Stomach (tissue), 9 donors: Measurements from ENCODE around the gene ATIC. TPM values are rescaled to one million over a fixed set of nuclear protein-coding genes. Genes with fewer than 3 reads are reported as not detected.

Source experiments
- DNase-seq, 2 donors: peaks; one replicate each; pipeline versions ENCODE4 v3.0.0 to v3.0.0-alpha.2; 2013 to 2019
- H3K27ac ChIP-seq, 5 donors: fragments of 200-600 bp in 4 of 5; sonication (generic) in 4 of 5; one replicate each; pipeline ENCODE4 v1.5.1; 2013 to 2019; ENCODE audit warnings: mild to moderate bottlenecking in 1 of 5, moderate library complexity in 1 of 5
- H3K27me3 ChIP-seq, 3 donors: fragments of 200-600 bp; sonication (generic); one replicate each; pipeline ENCODE4 v1.5.1; 2017 to 2019; ENCODE audit warnings: mixed run types in 1 of 3
- H3K36me3 ChIP-seq, 4 donors: fragments of 200-600 bp; sonication (generic); 1 replicate in 3 of 4; 2 replicates in 1 of 4; pipeline ENCODE4 v1.5.1; 2016 to 2019
- H3K4me1 ChIP-seq, 4 donors: fragments of 200-600 bp; sonication (generic); one replicate each; pipeline ENCODE4 v1.5.1; 2016 to 2019
- H3K4me3 ChIP-seq, 4 donors: fragments of 200-600 bp; sonication (generic) in 3 of 4; one replicate each; pipeline ENCODE4 v1.5.1; 2016 to 2019; ENCODE audit warnings: mild to moderate bottlenecking in 1 of 4
- H3K9me3 ChIP-seq, 4 donors: fragments of 200-600 bp; sonication (generic); one replicate each; pipeline ENCODE4 v1.5.1; 2016 to 2019
- EP300 ChIP-seq: sonication (generic); formaldehyde crosslinking; IDR thresholded peaks from one replicate; pipeline ENCODE4 v1.6.1; 2017; ENCODE audit warnings: antibody characterized with exemption
- POLR2A ChIP-seq, 4 donors: fragments of 450-650 bp; IDR thresholded peaks; one replicate each; pipeline ENCODE4 v1.6.1; 2016; ENCODE audit warnings: antibody characterized with exemption in 4 of 4, control low read depth in 2 of 4, mild to moderate bottlenecking in 1 of 4, moderate library complexity in 1 of 4
- POLR2AphosphoS5 ChIP-seq, 3 donors: sonication (generic); formaldehyde crosslinking; IDR thresholded peaks; one replicate each; pipeline ENCODE4 v1.6.1; 2016; ENCODE audit warnings: antibody characterized with exemption in 3 of 3
- WGBS, 5 donors: extraction: QIAGEN DNeasy Blood & Tissue Kit in 3 of 5; methylation state at CpG; one replicate each; pipeline versions ENCODE4 v1.1.5 to v1.1.7; 2013 to 2018; 5-methylcytosine and 5-hydroxymethylcytosine counted together
- intact Hi-C: fragments of 100-400 bp; cut with DNase I; formaldehyde crosslinking; loops from one replicate; pipeline ENCODE4 v1.15.1; 2023; ENCODE audit warnings: low total_unique reads
- polyA plus RNA-seq, 3 donors: library from polyadenylated mRNA; stranded (reverse); fragments of 200-250 nt; gene quantifications; one replicate each; pipeline ENCODE4 v1.2.3, GENCODE V29; 2013
- total RNA-seq, 5 donors: library from RNA; depleted of rRNA; stranded (reverse); fragments of >200 nt; gene quantifications; one replicate each; pipeline versions ENCODE4 v1.1.0 to v1.2.3, GENCODE V29; 2014 to 2016
- TF ChIP-seq, protein P1 (sequence below), 7 experiments: fragments of 450-650 bp in 4 of 7; fragments of 200-600 bp in 3 of 7; sonication (generic) in 3 of 7; IDR thresholded peaks; one replicate each; pipeline ENCODE4 v1.5.1; 2016 to 2019; ENCODE audit warnings: antibody characterized with exemption in 7 of 7, control low read depth in 2 of 7, mild to moderate bottlenecking in 1 of 7
- donor health status: healthy with polysubstance abuse.
- donor health status: Bipolar disorder and iron deficiency.
- donor health status: healthy.

ATIC gene
- total and polyA plus RNA-seq, 8 donors = 9.4 to 125 (median 76.6) TPM

DNA sequence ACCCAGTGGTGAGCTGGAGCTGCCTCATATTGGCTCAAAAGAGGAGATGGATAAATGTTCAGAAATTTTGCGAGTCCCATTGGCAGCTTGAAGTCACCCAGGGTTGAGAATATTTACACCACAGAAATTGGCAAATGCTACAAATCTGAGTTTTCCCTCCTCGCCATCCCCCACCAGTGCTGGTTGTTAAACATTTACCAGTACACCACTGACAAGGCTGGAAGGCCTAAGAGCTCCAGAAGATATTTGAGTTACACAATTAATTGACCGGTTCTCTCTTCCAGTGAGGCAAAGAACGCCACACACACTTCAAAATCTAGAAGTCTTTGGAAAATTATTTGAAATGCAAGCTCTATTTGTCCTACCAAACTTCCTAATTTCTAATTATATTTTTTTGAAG lies 47.5 kb upstream of the ATIC start:
- TF ChIP-seq POLR2A (IDR thresholded peaks at IDR 0.05) (no peak), POLR2AphosphoS5 (IDR thresholded peaks at IDR 0.05) (no peak), EP300 (no peak)
- TF ChIP-seq, protein P1, sequence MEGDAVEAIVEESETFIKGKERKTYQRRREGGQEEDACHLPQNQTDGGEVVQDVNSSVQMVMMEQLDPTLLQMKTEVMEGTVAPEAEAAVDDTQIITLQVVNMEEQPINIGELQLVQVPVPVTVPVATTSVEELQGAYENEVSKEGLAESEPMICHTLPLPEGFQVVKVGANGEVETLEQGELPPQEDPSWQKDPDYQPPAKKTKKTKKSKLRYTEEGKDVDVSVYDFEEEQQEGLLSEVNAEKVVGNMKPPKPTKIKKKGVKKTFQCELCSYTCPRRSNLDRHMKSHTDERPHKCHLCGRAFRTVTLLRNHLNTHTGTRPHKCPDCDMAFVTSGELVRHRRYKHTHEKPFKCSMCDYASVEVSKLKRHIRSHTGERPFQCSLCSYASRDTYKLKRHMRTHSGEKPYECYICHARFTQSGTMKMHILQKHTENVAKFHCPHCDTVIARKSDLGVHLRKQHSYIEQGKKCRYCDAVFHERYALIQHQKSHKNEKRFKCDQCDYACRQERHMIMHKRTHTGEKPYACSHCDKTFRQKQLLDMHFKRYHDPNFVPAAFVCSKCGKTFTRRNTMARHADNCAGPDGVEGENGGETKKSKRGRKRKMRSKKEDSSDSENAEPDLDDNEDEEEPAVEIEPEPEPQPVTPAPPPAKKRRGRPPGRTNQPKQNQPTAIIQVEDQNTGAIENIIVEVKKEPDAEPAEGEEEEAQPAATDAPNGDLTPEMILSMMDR (IDR thresholded peaks at IDR 0.05) = no peak
- no peaks in the 10 kb centered on the region for H3K36me3 ChIP-seq
- peaks cover 0 to 2% (median under 1%) of the 10 kb centered on the region in 4 donors for H3K4me1 ChIP-seq
- no peaks in the 10 kb centered on the region for H3K27me3 ChIP-seq
- intact Hi-C loops = no loop called here
- no peak overlapping the region for H3K27ac ChIP-seq
- H3K4me3 ChIP-seq = no peak overlapping the region
- DNase-seq = no peak
- WGBS, 5 donors = 76 to 93% (median 89%) methylated on average over 4 of the region's 4 CpGs
- no peaks in the 10 kb centered on the region for H3K9me3 ChIP-seq

DNA sequence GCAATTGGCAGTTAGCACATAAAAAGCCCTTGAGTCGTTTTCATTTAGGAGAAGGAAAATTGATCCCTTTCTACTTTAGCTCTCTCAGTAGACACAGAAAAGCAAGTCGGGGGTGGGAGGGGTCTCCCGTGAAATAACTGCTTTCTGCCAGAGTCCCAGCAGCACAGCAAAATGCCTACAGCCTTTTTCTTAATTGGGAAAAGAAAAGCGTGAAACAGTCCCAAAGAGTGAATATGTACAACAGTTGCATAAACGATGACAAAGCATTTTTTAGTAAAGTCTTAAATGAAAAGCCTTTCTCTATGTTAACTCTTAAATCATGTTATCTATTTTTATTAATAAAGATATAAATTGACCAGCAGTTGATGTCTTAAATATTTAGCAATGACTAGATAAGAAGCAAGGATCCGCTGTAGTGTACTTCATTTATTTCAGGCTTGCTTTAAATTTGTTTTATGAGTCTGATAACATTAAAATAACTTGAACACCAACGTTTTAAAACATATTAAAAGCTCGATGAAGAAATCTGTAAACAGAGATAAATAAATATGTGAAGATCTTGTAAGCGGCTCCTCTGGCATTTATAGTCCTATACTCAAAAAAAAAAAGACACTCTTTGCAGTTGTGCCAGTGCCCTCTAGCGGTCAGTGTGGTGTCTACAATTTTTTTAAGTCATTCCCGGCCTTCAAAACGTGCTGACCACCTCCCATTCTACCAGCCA lies 42.3 kb upstream of the ATIC start:
- no peak overlapping the region for H3K4me3 ChIP-seq
- peaks cover 0 to 9% (median 3%) of the 10 kb centered on the region in 4 donors for H3K4me1 ChIP-seq
- no peaks in the 10 kb centered on the region for H3K9me3 ChIP-seq
- intact Hi-C loops = no loop called here
- H3K27ac ChIP-seq = no peak overlapping the region
- no peak for TF ChIP-seq POLR2A (IDR thresholded peaks at IDR 0.05)
- TF ChIP-seq, protein P1 (IDR thresholded peaks at IDR 0.05) = peak in 4 of 7 experiments; percentile 51 to 83 (median 66)
- H3K27me3 ChIP-seq = no peaks in the 10 kb centered on the region
- WGBS, 5 donors = 13 to 20% (median 15%) methylated on average over 12 of the region's 12 CpGs
- H3K36me3 ChIP-seq = no peaks in the 10 kb centered on the region
- DNase-seq = peak; percentile 64 to 91

DNA sequence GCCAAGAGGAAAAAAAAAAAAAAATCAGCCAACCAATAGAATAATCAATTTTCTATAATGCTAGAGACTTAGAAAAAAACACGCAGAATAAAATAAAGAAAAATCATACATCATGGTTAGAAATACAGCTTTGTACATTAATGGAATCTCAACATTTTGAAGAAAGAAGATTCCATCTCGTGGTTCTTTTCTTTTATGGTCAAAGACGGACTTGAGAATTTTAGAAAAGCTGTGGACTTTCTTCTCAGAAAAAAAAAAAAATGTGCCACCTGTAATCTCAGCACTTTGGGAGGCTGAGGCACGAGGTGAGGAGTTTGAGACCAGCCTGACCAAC lies 41.8 kb upstream of the ATIC start:
- Histone ChIP-seq H3K36me3 (no peaks in the 10 kb centered on the region), H3K4me1 (peaks cover 0 to 9% (median 3%) of the 10 kb centered on the region in 4 donors), H3K27ac (no peak overlapping the region), H3K27me3 (no peaks in the 10 kb centered on the region), H3K9me3 (no peaks in the 10 kb centered on the region), H3K4me3 (no peak overlapping the region)
- WGBS, 5 donors = 66 to 69% (median 68%) methylated on average over 4 of the region's 4 CpGs
- DNase-seq = no peak
- intact Hi-C loops = no loop called here
- TF ChIP-seq EP300 (no peak), POLR2A (IDR thresholded peaks at IDR 0.05) (no peak)
- TF ChIP-seq, protein P1 (IDR thresholded peaks at IDR 0.05) = peak in 2 of 7 experiments; percentile 3 to 6

DNA sequence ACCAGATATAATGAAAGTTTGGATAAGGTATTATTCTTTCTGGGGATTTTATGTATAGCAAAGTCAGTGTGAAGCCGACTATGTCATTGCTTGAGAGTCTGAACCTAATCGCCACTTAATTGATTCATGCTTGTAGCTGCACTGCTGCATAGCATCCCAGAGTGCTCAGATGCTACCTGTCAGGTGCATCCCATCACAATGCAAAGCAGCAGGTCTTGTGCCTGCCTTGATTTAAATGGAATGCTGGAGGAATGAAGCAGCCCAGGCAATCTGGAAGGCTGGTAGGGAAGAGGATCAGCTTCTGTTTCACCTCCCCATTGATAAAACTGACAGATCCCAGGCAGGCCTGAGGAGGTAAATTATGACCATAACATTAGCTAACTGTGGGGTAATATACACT lies 40.4 kb upstream of the ATIC start:
- Histone ChIP-seq H3K4me1 (peaks cover 0 to 9% (median 3%) of the 10 kb centered on the region in 4 donors), H3K9me3 (no peaks in the 10 kb centered on the region), H3K36me3 (no peaks in the 10 kb centered on the region), H3K4me3 (no peak overlapping the region), H3K27ac (no peak overlapping the region), H3K27me3 (no peaks in the 10 kb centered on the region)
- WGBS, 5 donors = 90 to 96% (median 94%) methylated on average over 2 of the region's 2 CpGs
- DNase-seq = no peak
- TF ChIP-seq POLR2AphosphoS5 (IDR thresholded peaks at IDR 0.05) (no peak), POLR2A (IDR thresholded peaks at IDR 0.05) (no peak), EP300 (no peak)
- TF ChIP-seq, protein P1 (IDR thresholded peaks at IDR 0.05) = no peak
- intact Hi-C loops = no loop called here
